ENCODE results near the gene UBE2L3.

DNA sequence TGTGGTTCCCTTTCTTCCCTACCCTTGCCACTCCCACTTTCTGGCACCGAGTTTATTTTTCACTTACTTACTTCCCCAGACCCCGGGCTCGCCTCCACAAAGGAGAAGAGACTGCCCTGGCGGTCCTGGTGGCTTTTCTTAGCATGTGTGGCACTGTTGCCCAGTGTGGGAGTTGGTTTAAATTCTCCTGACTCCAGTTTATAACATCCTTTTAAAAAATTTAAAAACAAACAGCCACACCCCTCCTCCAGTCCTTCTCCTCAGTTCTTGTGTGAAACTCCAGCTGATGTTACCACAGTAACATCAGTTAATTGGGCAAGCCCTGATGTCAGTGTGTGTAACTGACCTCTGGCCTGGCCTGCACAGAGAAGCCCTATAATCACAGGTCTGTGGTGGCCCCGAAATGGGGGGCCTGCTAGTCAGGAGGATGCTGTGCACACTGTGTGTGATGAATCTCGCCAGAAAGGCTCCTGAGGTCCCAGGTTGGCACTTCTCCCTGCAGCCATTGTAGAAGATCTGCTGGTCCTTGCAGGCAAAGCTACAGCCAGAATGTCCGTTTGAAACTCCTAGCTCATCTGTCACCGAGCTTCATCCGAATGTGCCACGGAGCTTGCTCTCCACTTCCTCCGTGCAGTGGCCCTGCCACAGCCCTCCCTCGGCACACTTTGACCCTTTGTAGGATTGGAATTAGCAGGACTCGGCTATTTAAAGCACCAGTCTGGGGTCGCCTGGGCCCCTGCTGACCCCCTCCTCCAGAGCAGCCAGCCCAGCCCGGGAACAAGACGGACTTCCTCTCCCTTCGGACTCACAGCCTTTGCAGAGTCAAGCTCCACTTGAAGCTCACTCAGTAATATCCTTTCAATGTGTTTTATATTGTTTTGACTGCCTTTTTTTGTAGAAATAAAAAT lies 54.8 kb downstream of the UBE2L3 start:
- no peak for TF ChIP-seq POLR2A (IDR thresholded peaks at IDR 0.05; ENCODE audit: low read depth, low read length)
- 0 out of 2 replicates have a peak, but pooled peaks have one; percentile 25 for TF ChIP-seq POLR2AphosphoS5 (IDR thresholded peaks at IDR 0.05; ENCODE audit: low read depth, low read length)
- TF ChIP-seq TAF1 (IDR thresholded peaks at IDR 0.05; ENCODE audit: low read depth, low read length) = no peak

All from GM12891 (cell line).